Sigmoid colon (tissue), 7 donors: ENCODE data around the gene KLHL42. TPM values are rescaled to one million over a fixed set of nuclear protein-coding genes. Genes with fewer than 3 reads are reported as not detected.

Experiments
- DNase-seq: peaks from one replicate; pipeline ENCODE4 v3.0.0-alpha.2; 2019
- H3K27ac ChIP-seq, 4 donors: fragments of 200-600 bp; sonication (generic); one replicate each; pipeline ENCODE4 v1.5.1; 2016 to 2019; ENCODE audit warnings: mild to moderate bottlenecking in 1 of 4
- H3K27me3 ChIP-seq, 3 donors: fragments of 200-600 bp; sonication (generic); one replicate each; pipeline ENCODE4 v1.5.1; 2019; ENCODE audit warnings: mild to moderate bottlenecking in 1 of 3
- H3K36me3 ChIP-seq, 4 donors: fragments of 200-600 bp; sonication (generic); one replicate each; pipeline ENCODE4 v1.5.1; 2016 to 2019
- H3K4me1 ChIP-seq, 4 donors: fragments of 200-600 bp; sonication (generic); one replicate each; pipeline ENCODE4 v1.5.1; 2017 to 2019
- H3K4me3 ChIP-seq, 4 donors: fragments of 200-600 bp; sonication (generic); one replicate each; pipeline ENCODE4 v1.5.1; 2017 to 2019; ENCODE audit warnings: mild to moderate bottlenecking in 2 of 4, moderate library complexity in 1 of 4
- H3K9me3 ChIP-seq, 4 donors: fragments of 200-600 bp in 3 of 4; sonication (generic) in 3 of 4; one replicate each; pipeline versions ENCODE4 v1.5.1 to v1.6.1; 2013 to 2019
- CTCF ChIP-seq, 4 experiments: fragments of 450-650 bp in 3 of 4; fragments of 200-600 bp in 1 of 4; IDR thresholded peaks; one replicate each; pipeline ENCODE4 v1.5.1; 2016 to 2019; ENCODE audit warnings: antibody characterized with exemption in 4 of 4, mild to moderate bottlenecking in 3 of 4, moderate library complexity in 2 of 4
- EP300 ChIP-seq, 4 donors: sonication (generic); formaldehyde crosslinking; IDR thresholded peaks; one replicate each; pipeline ENCODE4 v1.6.1; 2017; ENCODE audit warnings: antibody characterized with exemption in 4 of 4
- POLR2A ChIP-seq, 2 donors: fragments of 450-650 bp; IDR thresholded peaks; one replicate each; pipeline ENCODE4 v1.6.1; 2016; ENCODE audit warnings: antibody characterized with exemption in 2 of 2, mild to moderate bottlenecking in 2 of 2, moderate library complexity in 2 of 2
- POLR2AphosphoS5 ChIP-seq, 4 donors: sonication (generic); formaldehyde crosslinking; IDR thresholded peaks; one replicate each; pipeline ENCODE4 v1.6.1; 2017; ENCODE audit warnings: antibody characterized with exemption in 4 of 4
- WGBS, 2 donors: extraction: QIAGEN DNeasy Blood & Tissue Kit; methylation state at CpG; one replicate each; pipeline ENCODE4 v1.1.7; 2013; 5-methylcytosine and 5-hydroxymethylcytosine counted together
- intact Hi-C: fragments of 100-400 bp; cut with DNase I; formaldehyde crosslinking; loops from one replicate; pipeline ENCODE4 v1.15.1; 2023
- polyA plus RNA-seq, 3 donors: library from polyadenylated mRNA; stranded (reverse); fragments of 200-250 nt; gene quantifications; one replicate each; pipeline ENCODE4 v1.2.3, GENCODE V29; 2013
- total RNA-seq, 4 donors: library from RNA; depleted of rRNA; stranded (reverse); fragments of >200 nt; gene quantifications; one replicate each; pipeline ENCODE4 v1.1.0, GENCODE V29; 2016
- donor health status: healthy with polysubstance abuse.
- donor health status: Bipolar disorder and iron deficiency.
- donor health status: healthy.

Gene KLHL42
- total and polyA plus RNA-seq, 7 donors: 3.6 to 78.1 (median 60.7) TPM

- no peak overlapping the region for H3K4me3 ChIP-seq
- TF ChIP-seq EP300 (IDR thresholded peaks at IDR 0.05) (no peak), POLR2A (IDR thresholded peaks at IDR 0.05) (no peak)
- intact Hi-C loops: loop anchor here (2.0 to 10.0 kb wide), 3 partner anchors 73 to 114 kb away; no protein-coding TSS in a partner anchor
- WGBS, 2 donors: 46 to 77% methylated on average over 5 of the region's 5 CpGs
- no peaks in the 10 kb centered on the region for H3K27me3 ChIP-seq
- H3K27ac ChIP-seq: no peak overlapping the region
- H3K4me1 ChIP-seq: peaks cover 0 to 17% (median 15%) of the 10 kb centered on the region in 4 donors
- no peaks in the 10 kb centered on the region for H3K36me3 ChIP-seq
- no peaks in the 10 kb centered on the region for H3K9me3 ChIP-seq
- DNase-seq: no peak
These were observed 40.5 kb downstream of the KLHL42 start for GRCh38 chr12:27820564-27820963.

- TF ChIP-seq CTCF (IDR thresholded peaks at IDR 0.05): peak; percentile 56 to 83 (median 68)
- TF ChIP-seq EP300 (IDR thresholded peaks at IDR 0.05): no peak
- no peak for TF ChIP-seq POLR2AphosphoS5 (IDR thresholded peaks at IDR 0.05)
- H3K9me3 ChIP-seq: no peaks in the 10 kb centered on the region
- intact Hi-C loops: loop anchor here (2.0 to 10.0 kb wide), 3 partner anchors 74 to 113 kb away; no protein-coding TSS in a partner anchor
- no peak overlapping the region for H3K27ac ChIP-seq
- no peak for DNase-seq
- 13 to 14% methylated on average over 7 of the region's 7 CpGs for WGBS, 2 donors
- no peaks in the 10 kb centered on the region for H3K27me3 ChIP-seq
- no peaks in the 10 kb centered on the region for H3K36me3 ChIP-seq
- H3K4me1 ChIP-seq: peaks cover 0 to 17% (median 14%) of the 10 kb centered on the region in 4 donors
- no peak overlapping the region for H3K4me3 ChIP-seq
These were observed 41.4 kb downstream of the KLHL42 start for GRCh38 chr12:27821259-27821973.

- H3K36me3 ChIP-seq: no peaks in the 10 kb centered on the region
- H3K4me1 ChIP-seq: peaks cover 0 to 17% (median 14%) of the 10 kb centered on the region in 4 donors
- no peak overlapping the region for H3K4me3 ChIP-seq
- intact Hi-C loops: loop anchor here (5.0 to 10.0 kb wide), 2 partner anchors 75 to 113 kb away; no protein-coding TSS in a partner anchor
- TF ChIP-seq EP300 (IDR thresholded peaks at IDR 0.05): no peak
- TF ChIP-seq POLR2AphosphoS5 (IDR thresholded peaks at IDR 0.05): no peak
- no peak for TF ChIP-seq POLR2A (IDR thresholded peaks at IDR 0.05)
- no peak for TF ChIP-seq CTCF (IDR thresholded peaks at IDR 0.05)
- H3K27ac ChIP-seq: no peak overlapping the region
- H3K9me3 ChIP-seq: no peaks in the 10 kb centered on the region
- DNase-seq: no peak
- no peaks in the 10 kb centered on the region for H3K27me3 ChIP-seq
- WGBS, 2 donors: 73 to 78% methylated on average over 9 of the region's 9 CpGs
These were observed 42.2 kb downstream of the KLHL42 start for GRCh38 chr12:27822076-27822712.

GRCh38 chr12:27823038-27823437 is 43.0 kb downstream of the KLHL42 start:
- Histone ChIP-seq H3K4me3 (no peak overlapping the region), H3K9me3 (no peaks in the 10 kb centered on the region), H3K27me3 (no peaks in the 10 kb centered on the region), H3K4me1 (peaks cover 0 to 17% (median 13%) of the 10 kb centered on the region in 4 donors), H3K36me3 (no peaks in the 10 kb centered on the region), H3K27ac (no peak overlapping the region)
- no peak for DNase-seq
- WGBS, 2 donors: 88 to 89% methylated on average over 5 of the region's 5 CpGs
- TF ChIP-seq EP300 (IDR thresholded peaks at IDR 0.05) (no peak), CTCF (IDR thresholded peaks at IDR 0.05) (no peak), POLR2AphosphoS5 (IDR thresholded peaks at IDR 0.05) (no peak), POLR2A (IDR thresholded peaks at IDR 0.05) (no peak)
- intact Hi-C loops: loop anchor here (5.0 to 10.0 kb wide), 2 partner anchors 76 to 112 kb away; no protein-coding TSS in a partner anchor
